PC-9 (cell line): ENCODE results near the gene TRIM58.

Experiments used
- EZH2 ChIP-seq: fragments of 200-600 bp; sonication (generic); IDR thresholded peaks from 2 replicates; pipeline ENCODE4 v1.8.0; 2017; ENCODE audit warnings: antibody characterized with exemption, low read depth
- TF ChIP-seq, protein P1 (sequence below): fragments of 200-600 bp; sonication (generic); conservative IDR thresholded peaks from 2 replicates; pipeline ENCODE4 v1.6.1; 2017; ENCODE audit warnings: mixed run types, antibody characterized with exemption, mild to moderate bottlenecking, moderate library complexity

DNA sequence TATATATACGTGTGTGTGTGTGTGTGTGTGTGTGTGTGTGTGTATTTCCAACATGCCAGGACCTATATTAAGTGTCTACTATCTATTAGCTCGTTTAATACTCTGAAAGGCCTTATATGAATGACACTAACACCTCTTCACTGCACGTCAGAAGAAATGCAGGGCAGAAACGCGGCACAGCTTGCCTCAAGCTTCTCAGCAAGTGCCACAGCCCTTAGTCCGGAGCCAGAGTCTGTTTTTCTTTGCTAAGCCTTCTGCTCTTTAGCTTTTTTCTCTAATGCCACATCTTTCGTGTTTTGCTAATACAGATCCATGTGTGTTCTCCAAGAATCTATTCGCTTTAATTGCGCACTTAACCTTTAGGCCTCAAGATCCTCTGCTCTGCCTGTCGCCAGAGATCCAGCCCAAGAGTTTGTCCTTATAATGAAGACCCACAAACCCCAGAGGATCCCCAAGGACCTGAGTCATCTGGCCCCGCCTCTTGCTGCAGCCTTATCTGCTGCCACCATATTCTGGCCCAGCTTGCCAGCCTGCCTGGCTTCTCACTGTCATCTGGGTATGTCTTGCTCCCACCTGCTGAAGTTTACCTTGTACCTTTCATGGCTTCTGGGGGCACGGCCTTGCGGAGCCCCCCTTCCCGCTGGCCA lies 2.0 kb upstream of the TRIM58 start:
- TF ChIP-seq, protein P1, sequence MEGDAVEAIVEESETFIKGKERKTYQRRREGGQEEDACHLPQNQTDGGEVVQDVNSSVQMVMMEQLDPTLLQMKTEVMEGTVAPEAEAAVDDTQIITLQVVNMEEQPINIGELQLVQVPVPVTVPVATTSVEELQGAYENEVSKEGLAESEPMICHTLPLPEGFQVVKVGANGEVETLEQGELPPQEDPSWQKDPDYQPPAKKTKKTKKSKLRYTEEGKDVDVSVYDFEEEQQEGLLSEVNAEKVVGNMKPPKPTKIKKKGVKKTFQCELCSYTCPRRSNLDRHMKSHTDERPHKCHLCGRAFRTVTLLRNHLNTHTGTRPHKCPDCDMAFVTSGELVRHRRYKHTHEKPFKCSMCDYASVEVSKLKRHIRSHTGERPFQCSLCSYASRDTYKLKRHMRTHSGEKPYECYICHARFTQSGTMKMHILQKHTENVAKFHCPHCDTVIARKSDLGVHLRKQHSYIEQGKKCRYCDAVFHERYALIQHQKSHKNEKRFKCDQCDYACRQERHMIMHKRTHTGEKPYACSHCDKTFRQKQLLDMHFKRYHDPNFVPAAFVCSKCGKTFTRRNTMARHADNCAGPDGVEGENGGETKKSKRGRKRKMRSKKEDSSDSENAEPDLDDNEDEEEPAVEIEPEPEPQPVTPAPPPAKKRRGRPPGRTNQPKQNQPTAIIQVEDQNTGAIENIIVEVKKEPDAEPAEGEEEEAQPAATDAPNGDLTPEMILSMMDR, result no peak
- no peak for TF ChIP-seq EZH2
